Smooth muscle cell (in vitro differentiated cells): Measurements from ENCODE around the gene FASTKD2. TPM values are rescaled to one million over a fixed set of nuclear protein-coding genes. Genes with fewer than 3 reads are reported as not detected.
"Not testable (repeated sequence)": the region's sequence is repeated elsewhere in the genome, so short reads cannot be mapped to it uniquely, and the experiment has no call there.

Experiments used
- DNase-seq: peaks from one replicate; lab custom pipeline; 2025; ENCODE audit not compliant: unreplicated experiment; lab: John Stamatoyannopoulos, UW
- H2AFZ ChIP-seq: fragments of 200-600 bp; sonication (generic); 2 replicates; pipeline ENCODE4 v1.6.0; 2016; ENCODE audit warnings: antibody characterized with exemption, low read depth, mild to moderate bottlenecking
- H3F3A ChIP-seq: fragments of 200-600 bp; sonication (generic); 2 replicates; pipeline ENCODE4 v1.6.0; 2017; ENCODE audit warnings: antibody characterized with exemption, low read depth
- H3K27ac ChIP-seq: fragments of 200-600 bp; sonication (generic); 2 replicates; pipeline ENCODE4 v1.5.1; 2016; ENCODE audit warnings: low read depth, mild to moderate bottlenecking
- H3K27me3 ChIP-seq: fragments of 200-600 bp; sonication (generic); 2 replicates; pipeline ENCODE4 v1.6.1; 2016; ENCODE audit warnings: low read depth, mild to moderate bottlenecking
- H3K36me3 ChIP-seq: fragments of 200-600 bp; sonication (generic); 2 replicates; pipeline ENCODE4 v1.5.1; 2016; ENCODE audit warnings: low read depth
- H3K4me1 ChIP-seq: fragments of 200-600 bp; sonication (generic); 2 replicates; pipeline ENCODE4 v1.5.1; 2016; ENCODE audit warnings: low read depth
- H3K4me2 ChIP-seq: fragments of 200-600 bp; sonication (generic); 2 replicates; pipeline ENCODE4 v1.6.0; 2016; ENCODE audit warnings: mild to moderate bottlenecking
- H3K4me3 ChIP-seq: fragments of 200-600 bp; sonication (generic); 2 replicates; pipeline ENCODE4 v1.5.1; 2016; ENCODE audit warnings: mild to moderate bottlenecking
- H3K79me2 ChIP-seq: fragments of 200-600 bp; sonication (generic); 2 replicates; pipeline ENCODE4 v1.6.0; 2016; ENCODE audit warnings: low read depth, mild to moderate bottlenecking
- H3K9ac ChIP-seq: fragments of 200-600 bp; sonication (generic); 2 replicates; pipeline ENCODE4 v1.6.0; 2016; ENCODE audit warnings: low read depth
- H3K9me3 ChIP-seq: fragments of 200-600 bp; sonication (generic); replicated peaks from 2 replicates; pipeline ENCODE4 v1.5.1; 2016; ENCODE audit warnings: low read depth
- H4K20me1 ChIP-seq: fragments of 200-600 bp; sonication (generic); 2 replicates; pipeline ENCODE4 v1.6.0; 2016; ENCODE audit warnings: low read depth
- CTCF ChIP-seq: fragments of 200-600 bp; sonication (generic); IDR thresholded peaks from 2 replicates; pipeline ENCODE4 v1.5.1; 2017; ENCODE audit warnings: borderline replicate concordance, mild to moderate bottlenecking, antibody characterized with exemption; ENCODE audit not compliant: insufficient read depth, poor library complexity, severe bottlenecking
- WGBS: methylation state at CpG from one replicate; pipeline ENCODE4 v1.1.7; 2016; ENCODE audit warnings: low lambda C conversion rate; 5-methylcytosine and 5-hydroxymethylcytosine counted together
- polyA plus RNA-seq: library from polyadenylated mRNA; unstranded; fragments of >200 nt; fragmentation: Nextera tagmentation; extraction: Ambion mirVana; gene quantifications from 2 replicates; pipeline ENCODE4 v1.2.1, GENCODE V29; 2016
- total RNA-seq: library from RNA; depleted of rRNA; stranded (reverse); fragments of >200 nt; gene quantifications from 2 replicates; pipeline ENCODE4 v1.2.3, GENCODE V29; 2014

FASTKD2 gene
- total and polyA plus RNA-seq, 2 experiments from 2014 or later, result 15.7 to 32.5 TPM

- 40% methylated on average over 5 of the region's 5 CpGs for WGBS
- H3K4me2 ChIP-seq, result no peak overlapping the region
- no peaks in the 10 kb centered on the region for H3K79me2 ChIP-seq
- H4K20me1 ChIP-seq, result no peaks in the 10 kb centered on the region
- H3K9me3 ChIP-seq, result no peaks in the 10 kb centered on the region
- H3K9ac ChIP-seq, result no peak overlapping the region
- H3K27ac ChIP-seq, result no peak overlapping the region
- no peaks in the 10 kb centered on the region for H3F3A ChIP-seq
- H3K4me1 ChIP-seq, result no peaks in the 10 kb centered on the region
- no peak overlapping the region for H2AFZ ChIP-seq
- no peak for DNase-seq
- no peak overlapping the region for H3K4me3 ChIP-seq
- no peaks in the 10 kb centered on the region for H3K27me3 ChIP-seq
- H3K36me3 ChIP-seq, result no peaks in the 10 kb centered on the region
- TF ChIP-seq CTCF, result no peak
Measured at GRCh38 chr2:206804326-206804725, 38.9 kb downstream of the FASTKD2 start.

- H3K4me1 ChIP-seq, result no peaks in the 10 kb centered on the region
- no peak overlapping the region for H3K4me2 ChIP-seq
- no peaks in the 10 kb centered on the region for H4K20me1 ChIP-seq
- no peaks in the 10 kb centered on the region for H3K36me3 ChIP-seq
- H3K27me3 ChIP-seq, result peaks cover 13% of the 10 kb centered on the region
- 84% methylated on average over 6 of the region's 6 CpGs for WGBS
- H3K9me3 ChIP-seq, result no peaks in the 10 kb centered on the region
- H3F3A ChIP-seq, result no peaks in the 10 kb centered on the region
- no peak for TF ChIP-seq CTCF
- no peak overlapping the region for H2AFZ ChIP-seq
- H3K27ac ChIP-seq, result no peak overlapping the region
- no peaks in the 10 kb centered on the region for H3K79me2 ChIP-seq
- DNase-seq, result no peak
- H3K4me3 ChIP-seq, result no peak overlapping the region
- no peak overlapping the region for H3K9ac ChIP-seq
Measured at GRCh38 chr2:206805887-206806607, 40.6 kb downstream of the FASTKD2 start.

GRCh38 chr2:206807624-206808023 lies 42.2 kb downstream of the FASTKD2 start:
- not testable (repeated sequence) for H2AFZ ChIP-seq, H3K36me3 ChIP-seq, DNase-seq, H3K9me3 ChIP-seq, H3F3A ChIP-seq, H3K4me1 ChIP-seq, H3K9ac ChIP-seq, H4K20me1 ChIP-seq, H3K4me3 ChIP-seq, H3K4me2 ChIP-seq, H3K27ac ChIP-seq, H3K79me2 ChIP-seq
- peaks cover 27% of the 10 kb centered on the region for H3K27me3 ChIP-seq
- 40% methylated on average over 3 of the region's 3 CpGs for WGBS

GRCh38 chr2:206812471-206812870 lies 47.1 kb downstream of the FASTKD2 start:
- H3F3A ChIP-seq, H3K4me1 ChIP-seq, H2AFZ ChIP-seq, H3K4me3 ChIP-seq, H3K27ac ChIP-seq, H3K9me3 ChIP-seq, DNase-seq, H3K79me2 ChIP-seq, H3K36me3 ChIP-seq, H3K9ac ChIP-seq, H4K20me1 ChIP-seq, H3K4me2 ChIP-seq: not testable (repeated sequence)
- 76% methylated on average over 5 of the region's 5 CpGs for WGBS
- H3K27me3 ChIP-seq, result peaks cover 48% of the 10 kb centered on the region

- Histone ChIP-seq H3K9ac (no peak overlapping the region), H3K9me3 (no peaks in the 10 kb centered on the region), H3K79me2 (no peaks in the 10 kb centered on the region), H3K4me3 (no peak overlapping the region), H4K20me1 (no peaks in the 10 kb centered on the region), H3K27ac (no peak overlapping the region), H2AFZ (no peak overlapping the region), H3F3A (no peaks in the 10 kb centered on the region), H3K36me3 (no peaks in the 10 kb centered on the region), H3K27me3 (peaks cover 48% of the 10 kb centered on the region), H3K4me1 (no peaks in the 10 kb centered on the region), H3K4me2 (no peak overlapping the region)
- TF ChIP-seq CTCF, result no peak
- DNase-seq, result no peak
Measured at GRCh38 chr2:206814498-206814897, 49.1 kb downstream of the FASTKD2 start.
